Cardiac muscle cell (in vitro differentiated cells and primary cell): Measurements from ENCODE around the gene ARHGEF40. TPM values are rescaled to one million over a fixed set of nuclear protein-coding genes. Genes with fewer than 3 reads are reported as not detected.

Experiments
- DNase-seq, 2 donors: peaks; one replicate each; pipeline versions ENCODE4 v3.0.0 to v3.0.0-alpha.2; 2010 to 2017; ENCODE audit warnings: low read depth in 1 of 2, low spot score in 1 of 2
- H3K27ac ChIP-seq: fragments of 200-600 bp; sonication (generic); 2 replicates; pipeline ENCODE4 v1.5.1; 2016
- H3K27me3 ChIP-seq: fragments of 200-600 bp; sonication (generic); 2 replicates; pipeline ENCODE4 v1.6.0; 2016; ENCODE audit warnings: control low read depth
- H3K36me3 ChIP-seq: fragments of 200-600 bp; sonication (generic); 2 replicates; pipeline ENCODE4 v1.5.1; 2016; ENCODE audit warnings: control low read depth
- H3K4me1 ChIP-seq: fragments of 200-600 bp; sonication (generic); 2 replicates; pipeline ENCODE4 v1.8.1; 2017; ENCODE audit warnings: low read depth, mild to moderate bottlenecking, mixed run types
- H3K4me3 ChIP-seq: fragments of 200-600 bp; sonication (generic); 2 replicates; pipeline ENCODE4 v1.5.1; 2016; ENCODE audit warnings: mild to moderate bottlenecking
- H3K9me3 ChIP-seq: fragments of 200-600 bp; sonication (generic); 2 replicates; pipeline ENCODE4 v1.5.1; 2017; ENCODE audit warnings: low read depth, mild to moderate bottlenecking, control low read depth
- polyA plus RNA-seq: library from polyadenylated mRNA; unstranded; fragments of >200 nt; fragmentation: Nextera tagmentation; extraction: Ambion mirVana; gene quantifications from 2 replicates; pipeline ENCODE4 v1.2.1, GENCODE V29; 2016
- total RNA-seq: library from RNA; depleted of rRNA; stranded (reverse); fragments of >200 nt; gene quantifications from 2 replicates; pipeline ENCODE4 v1.2.3, GENCODE V29; 2016
- TF ChIP-seq, protein P1 (sequence below): IDR thresholded peaks from 2 replicates; pipeline ENCODE4 v1.5.1; 2012; ENCODE audit warnings: low read depth, mild to moderate bottlenecking, low read length

ARHGEF40 gene
- total and polyA plus RNA-seq, 2 experiments from 2014 or later: 26.4 to 41.7 TPM

DNA sequence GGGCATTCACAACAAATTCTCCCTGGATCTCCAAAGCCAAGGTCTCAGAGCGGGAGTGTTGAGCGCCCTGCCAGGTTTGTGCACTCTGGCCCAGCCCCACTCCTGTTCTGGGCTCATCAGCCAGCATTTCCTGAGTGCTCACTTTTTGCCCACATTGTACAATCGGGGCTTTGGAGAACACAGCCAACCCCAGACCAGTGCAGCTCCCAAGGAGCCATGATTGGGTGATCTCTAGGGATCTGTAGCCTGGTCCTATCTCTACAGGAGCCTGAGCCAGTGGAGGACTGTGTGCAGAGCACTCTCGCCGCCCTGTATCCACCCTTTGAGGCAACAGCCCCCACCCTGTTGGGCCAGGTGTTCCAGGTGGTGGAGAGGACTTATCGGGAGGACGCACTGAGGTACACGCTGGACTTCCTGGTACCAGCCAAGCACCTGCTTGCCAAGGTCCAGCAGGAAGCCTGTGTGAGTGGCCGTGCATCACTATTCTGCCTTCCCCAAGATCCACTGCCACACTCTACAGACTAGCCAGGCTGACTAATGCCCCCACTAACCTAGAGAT is 2.8 kb downstream of the ARHGEF40 start:
- Histone ChIP-seq H3K4me1 (peaks cover 8% of the 10 kb centered on the region), H3K4me3 (no peak overlapping the region), H3K27me3 (no peaks in the 10 kb centered on the region), H3K27ac (no peak overlapping the region), H3K9me3 (no peaks in the 10 kb centered on the region), H3K36me3 (peaks cover 18% of the 10 kb centered on the region)
- DNase-seq: no peak
- TF ChIP-seq, protein P1, sequence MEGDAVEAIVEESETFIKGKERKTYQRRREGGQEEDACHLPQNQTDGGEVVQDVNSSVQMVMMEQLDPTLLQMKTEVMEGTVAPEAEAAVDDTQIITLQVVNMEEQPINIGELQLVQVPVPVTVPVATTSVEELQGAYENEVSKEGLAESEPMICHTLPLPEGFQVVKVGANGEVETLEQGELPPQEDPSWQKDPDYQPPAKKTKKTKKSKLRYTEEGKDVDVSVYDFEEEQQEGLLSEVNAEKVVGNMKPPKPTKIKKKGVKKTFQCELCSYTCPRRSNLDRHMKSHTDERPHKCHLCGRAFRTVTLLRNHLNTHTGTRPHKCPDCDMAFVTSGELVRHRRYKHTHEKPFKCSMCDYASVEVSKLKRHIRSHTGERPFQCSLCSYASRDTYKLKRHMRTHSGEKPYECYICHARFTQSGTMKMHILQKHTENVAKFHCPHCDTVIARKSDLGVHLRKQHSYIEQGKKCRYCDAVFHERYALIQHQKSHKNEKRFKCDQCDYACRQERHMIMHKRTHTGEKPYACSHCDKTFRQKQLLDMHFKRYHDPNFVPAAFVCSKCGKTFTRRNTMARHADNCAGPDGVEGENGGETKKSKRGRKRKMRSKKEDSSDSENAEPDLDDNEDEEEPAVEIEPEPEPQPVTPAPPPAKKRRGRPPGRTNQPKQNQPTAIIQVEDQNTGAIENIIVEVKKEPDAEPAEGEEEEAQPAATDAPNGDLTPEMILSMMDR: no peak

DNA sequence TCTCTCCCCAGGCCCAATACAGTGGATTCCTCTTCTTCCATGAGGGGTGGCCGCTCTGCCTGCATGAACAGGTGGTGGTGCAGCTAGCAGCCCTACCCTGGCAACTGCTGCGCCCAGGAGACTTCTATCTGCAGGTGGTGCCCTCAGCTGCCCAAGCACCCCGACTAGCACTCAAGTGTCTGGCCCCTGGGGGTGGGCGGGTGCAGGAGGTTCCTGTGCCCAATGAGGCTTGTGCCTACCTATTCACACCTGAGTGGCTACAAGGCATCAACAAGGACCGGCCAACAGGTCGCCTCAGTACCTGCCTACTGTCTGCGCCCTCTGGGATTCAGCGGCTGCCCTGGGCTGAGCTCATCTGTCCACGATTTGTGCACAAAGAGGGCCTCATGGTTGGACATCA is 3.8 kb downstream of the ARHGEF40 start:
- Histone ChIP-seq H3K27ac (no peak overlapping the region), H3K4me3 (no peak overlapping the region), H3K36me3 (peaks cover 26% of the 10 kb centered on the region), H3K9me3 (no peaks in the 10 kb centered on the region), H3K27me3 (no peaks in the 10 kb centered on the region), H3K4me1 (peaks cover 8% of the 10 kb centered on the region)
- TF ChIP-seq, protein P1: no peak
- DNase-seq: no peak

DNA sequence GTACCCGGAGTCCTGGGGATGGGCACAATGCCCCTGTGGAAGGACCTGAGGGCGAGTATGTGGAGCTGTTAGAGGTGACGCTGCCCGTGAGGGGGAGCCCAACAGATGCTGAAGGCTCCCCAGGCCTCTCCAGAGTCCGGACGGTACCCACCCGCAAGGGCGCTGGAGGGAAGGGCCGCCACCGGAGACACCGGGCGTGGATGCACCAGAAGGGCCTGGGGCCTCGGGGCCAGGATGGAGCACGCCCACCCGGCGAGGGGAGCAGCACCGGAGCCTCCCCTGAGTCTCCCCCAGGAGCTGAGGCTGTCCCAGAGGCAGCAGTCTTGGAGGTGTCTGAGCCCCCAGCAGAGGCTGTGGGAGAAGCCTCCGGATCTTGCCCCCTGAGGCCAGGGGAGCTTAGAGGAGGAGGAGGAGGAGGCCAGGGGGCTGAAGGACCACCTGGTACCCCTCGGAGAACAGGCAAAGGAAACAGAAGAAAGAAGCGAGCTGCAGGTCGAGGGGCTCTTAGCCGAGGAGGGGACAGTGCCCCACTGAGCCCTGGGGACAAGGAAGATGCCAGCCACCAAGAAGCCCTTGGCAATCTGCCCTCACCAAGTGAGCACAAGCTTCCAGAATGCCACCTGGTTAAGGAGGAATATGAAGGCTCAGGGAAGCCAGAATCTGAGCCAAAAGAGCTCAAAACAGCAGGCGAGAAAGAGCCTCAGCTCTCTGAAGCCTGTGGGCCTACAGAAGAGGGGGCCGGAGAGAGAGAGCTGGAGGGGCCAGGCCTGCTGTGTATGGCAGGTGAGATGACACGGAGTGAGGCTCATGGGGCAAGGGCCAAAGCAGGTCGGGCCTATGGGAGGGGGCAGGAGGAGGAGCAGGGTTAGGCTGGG is 4.5 kb downstream of the ARHGEF40 start:
- no peaks in the 10 kb centered on the region for H3K9me3 ChIP-seq
- H3K36me3 ChIP-seq: peaks cover 26% of the 10 kb centered on the region
- TF ChIP-seq, protein P1: no peak
- H3K4me3 ChIP-seq: no peak overlapping the region
- DNase-seq: no peak
- H3K4me1 ChIP-seq: peaks cover 8% of the 10 kb centered on the region
- H3K27ac ChIP-seq: no peak overlapping the region
- H3K27me3 ChIP-seq: no peaks in the 10 kb centered on the region

DNA sequence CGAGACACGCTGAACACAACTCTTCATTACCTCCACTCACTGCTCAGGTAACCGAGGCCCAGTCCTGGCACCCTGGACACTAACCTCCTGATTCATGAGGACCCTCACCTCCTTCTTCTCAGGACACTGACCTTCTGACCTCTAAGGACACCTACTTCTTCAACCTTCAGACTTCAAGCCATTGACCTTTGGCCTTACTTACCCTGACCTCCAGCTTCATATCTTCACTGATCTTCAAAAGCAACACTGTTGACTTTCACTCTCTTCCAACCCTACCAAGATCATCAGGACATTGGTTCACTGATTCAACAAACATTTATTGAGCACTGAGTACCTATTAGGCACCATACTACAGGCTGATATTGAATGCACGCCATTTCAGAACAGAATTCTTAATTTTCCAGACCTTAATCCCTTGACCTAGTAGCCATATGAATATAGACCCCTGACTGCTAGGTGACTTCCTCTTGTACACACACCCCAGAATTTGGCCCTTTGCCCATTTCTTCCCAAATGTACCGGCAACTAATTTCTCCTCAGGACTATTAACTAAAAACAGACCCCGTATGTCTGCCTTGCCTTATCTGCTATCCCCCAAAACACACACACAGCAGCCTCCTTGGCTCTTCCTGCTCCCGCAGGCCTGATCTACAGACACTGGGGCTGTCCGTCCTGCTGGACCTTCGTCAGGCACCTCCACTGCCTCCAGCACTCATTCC is 5.8 kb downstream of the ARHGEF40 start:
- no peaks in the 10 kb centered on the region for H3K27me3 ChIP-seq
- no peaks in the 10 kb centered on the region for H3K9me3 ChIP-seq
- no peak overlapping the region for H3K27ac ChIP-seq
- H3K4me1 ChIP-seq: peaks cover 8% of the 10 kb centered on the region
- TF ChIP-seq, protein P1: no peak
- peaks cover 32% of the 10 kb centered on the region for H3K36me3 ChIP-seq
- DNase-seq: no peak
- H3K4me3 ChIP-seq: no peak overlapping the region

DNA sequence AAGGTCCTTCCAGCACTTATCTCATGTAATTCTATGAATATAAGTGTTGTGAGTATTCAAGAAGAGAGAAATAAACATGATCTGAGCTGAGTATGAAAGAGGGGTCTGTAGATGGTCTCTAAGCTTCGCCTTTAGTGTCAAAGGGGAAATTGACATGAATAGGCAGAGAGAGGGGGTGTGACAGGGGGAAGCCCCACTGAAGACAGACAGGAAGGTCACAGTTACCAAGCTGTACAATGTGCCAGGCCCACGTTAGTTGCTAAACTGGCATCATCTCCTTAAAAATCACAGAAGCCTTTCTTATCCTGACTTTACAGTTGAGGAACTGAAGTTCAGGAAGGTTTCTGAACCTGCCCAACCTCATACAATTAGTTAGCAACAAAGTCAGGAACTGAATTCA is 7.6 kb downstream of the ARHGEF40 start:
- no peak overlapping the region for H3K4me3 ChIP-seq
- no peaks in the 10 kb centered on the region for H3K4me1 ChIP-seq
- peaks cover 38% of the 10 kb centered on the region for H3K36me3 ChIP-seq
- DNase-seq: no peak
- H3K27me3 ChIP-seq: no peaks in the 10 kb centered on the region
- H3K9me3 ChIP-seq: no peaks in the 10 kb centered on the region
- H3K27ac ChIP-seq: no peak overlapping the region
- TF ChIP-seq, protein P1: no peak
